Anterior cingulate cortex (tissue), 58 donors: ENCODE results near the gene RFTN1.

Source experiments
- DNase-seq, 58 donors: peaks; one replicate each; lab custom pipeline; 2025; lab: John Stamatoyannopoulos, UW

Gene RFTN1

GRCh38 chr3:16369885-16370284, 143.6 kb downstream of the RFTN1 start:
- no peak for DNase-seq

DNA sequence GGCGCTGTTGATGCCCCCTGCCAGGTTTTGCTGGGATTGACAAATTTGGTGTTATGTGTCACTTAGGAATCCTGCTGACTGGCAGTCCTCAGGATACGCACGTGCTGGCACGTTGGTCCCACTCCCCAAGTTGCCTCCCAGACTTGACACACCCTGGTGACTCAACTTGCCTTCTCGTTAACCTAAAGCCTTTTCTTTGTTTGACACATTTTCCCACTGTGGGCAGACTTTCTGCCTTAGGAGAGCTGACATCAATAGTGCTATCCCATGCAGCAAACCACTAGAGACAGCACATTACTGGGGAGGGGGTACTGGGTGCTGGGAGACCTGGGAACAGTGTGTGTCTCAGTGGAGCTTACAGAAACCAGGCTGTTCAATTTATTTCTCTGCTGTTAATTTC, 144.2 kb downstream of the RFTN1 start:
- no peak for DNase-seq

DNA sequence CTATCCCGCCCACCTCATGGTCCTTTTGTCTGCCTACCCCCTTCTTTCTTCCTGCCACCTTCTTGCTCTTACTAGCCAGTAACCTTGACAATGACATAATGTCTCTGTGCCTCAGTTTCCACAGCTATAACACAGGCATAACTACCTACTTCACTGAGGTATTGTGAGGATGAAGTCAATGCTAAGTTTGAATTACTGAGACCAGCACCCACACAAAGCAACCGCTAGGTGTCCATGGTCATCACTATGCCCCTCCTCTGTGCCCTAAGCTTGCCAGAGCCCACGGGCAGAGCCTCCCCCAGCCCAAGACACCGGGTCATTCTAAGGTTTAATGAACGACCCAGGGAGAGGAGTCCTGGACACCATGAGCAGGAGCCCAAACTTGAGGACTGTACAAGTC, 146.9 kb downstream of the RFTN1 start:
- no peak for DNase-seq

GRCh38 chr3:16365491-16366128, 147.9 kb downstream of the RFTN1 start:
- DNase-seq, result no peak

- no peak for DNase-seq
Measured at GRCh38 chr3:16364963-16365362, 148.5 kb downstream of the RFTN1 start.

DNA sequence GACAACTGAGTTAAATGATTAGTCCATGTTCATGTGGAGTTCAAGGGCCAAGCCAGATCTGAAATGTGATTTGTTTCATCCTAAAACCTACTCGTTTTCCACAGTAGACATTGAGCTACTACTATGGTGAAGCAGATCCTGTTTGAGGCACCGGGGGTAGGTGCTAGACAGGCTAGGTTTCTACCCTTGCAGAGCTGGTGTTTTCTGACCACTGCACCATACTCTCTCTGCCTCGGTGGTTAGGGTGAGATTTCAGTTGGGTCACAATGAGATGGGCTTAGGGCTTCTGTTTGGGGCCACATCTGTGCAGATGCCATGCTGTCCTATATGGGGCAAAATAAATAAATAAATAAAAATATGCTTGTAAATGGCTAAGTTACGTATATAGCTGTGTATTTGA, 149.2 kb downstream of the RFTN1 start:
- DNase-seq, result no peak

DNA sequence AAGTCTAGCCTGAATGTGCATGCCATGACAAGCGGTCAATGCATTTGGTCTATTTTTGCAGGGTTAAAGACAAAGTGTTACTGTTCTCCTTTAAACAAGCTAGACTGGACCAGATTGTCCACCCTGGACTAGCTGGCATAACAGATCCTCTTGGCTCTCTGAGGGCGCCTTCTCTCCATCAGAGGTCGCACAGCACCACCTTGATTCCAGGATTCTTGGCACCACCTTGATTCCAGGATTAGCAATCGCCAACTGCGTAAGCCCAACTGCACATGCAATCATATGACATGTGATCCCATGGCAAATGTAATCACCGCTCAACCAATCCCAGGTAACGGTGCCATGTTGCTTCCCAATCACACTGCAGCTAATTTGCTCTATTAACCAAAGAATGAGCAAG, 149.9 kb downstream of the RFTN1 start:
- DNase-seq, result no peak

- no peak for DNase-seq
Measured at GRCh38 chr3:16362770-16363169, 150.7 kb downstream of the RFTN1 start.

DNA sequence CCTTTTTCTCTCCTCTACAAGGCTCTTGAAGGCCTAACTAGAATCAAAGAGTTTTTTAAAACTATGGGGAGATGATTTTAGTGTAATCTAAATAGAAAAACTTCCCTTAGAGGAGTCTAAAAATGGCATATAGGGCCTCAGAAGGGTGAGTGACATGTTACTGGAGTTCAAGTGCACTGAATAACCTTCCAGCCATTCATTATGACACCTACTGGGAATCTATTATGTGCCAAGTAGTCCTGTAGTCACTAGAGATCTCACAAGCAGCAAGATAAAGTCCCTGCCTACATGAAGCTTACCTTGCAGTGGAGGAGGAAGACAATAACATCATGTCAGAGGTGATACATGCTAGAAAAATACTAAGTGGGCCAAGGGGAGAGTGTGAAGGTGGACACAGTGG, 152.4 kb downstream of the RFTN1 start:
- no peak for DNase-seq

- no peak for DNase-seq
Measured at GRCh38 chr3:16359331-16359730, 154.2 kb downstream of the RFTN1 start.

GRCh38 chr3:16358336-16358735, 155.2 kb downstream of the RFTN1 start:
- DNase-seq, result no peak

GRCh38 chr3:16357186-16358121, 156.0 kb downstream of the RFTN1 start:
- peak in 12 of 58 donors; percentile 8 to 40 (median 20) for DNase-seq

GRCh38 chr3:16355828-16356227, 157.7 kb downstream of the RFTN1 start:
- no peak for DNase-seq

DNA sequence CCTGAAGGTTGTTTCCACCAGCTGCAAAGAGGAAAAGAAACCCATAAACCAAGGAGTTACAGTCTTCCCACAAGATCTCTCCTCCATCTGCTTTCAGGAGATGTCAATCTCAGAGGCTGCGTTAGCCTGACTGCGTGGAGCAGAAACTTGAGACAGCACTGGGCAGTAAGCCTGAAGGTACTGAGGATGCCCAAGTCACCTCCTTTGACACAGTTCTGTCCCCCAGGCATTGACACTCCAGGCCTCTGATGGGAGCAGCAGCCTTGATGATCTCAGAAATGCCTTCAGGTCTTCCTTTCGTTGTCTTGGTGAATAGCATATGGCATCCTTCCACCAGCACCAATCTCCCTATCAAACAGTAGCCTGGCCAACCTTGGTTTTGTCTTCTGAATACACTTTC, 159.2 kb downstream of the RFTN1 start:
- DNase-seq, result no peak

- DNase-seq, result no peak
Measured at GRCh38 chr3:16352428-16352827, 161.1 kb downstream of the RFTN1 start.

DNA sequence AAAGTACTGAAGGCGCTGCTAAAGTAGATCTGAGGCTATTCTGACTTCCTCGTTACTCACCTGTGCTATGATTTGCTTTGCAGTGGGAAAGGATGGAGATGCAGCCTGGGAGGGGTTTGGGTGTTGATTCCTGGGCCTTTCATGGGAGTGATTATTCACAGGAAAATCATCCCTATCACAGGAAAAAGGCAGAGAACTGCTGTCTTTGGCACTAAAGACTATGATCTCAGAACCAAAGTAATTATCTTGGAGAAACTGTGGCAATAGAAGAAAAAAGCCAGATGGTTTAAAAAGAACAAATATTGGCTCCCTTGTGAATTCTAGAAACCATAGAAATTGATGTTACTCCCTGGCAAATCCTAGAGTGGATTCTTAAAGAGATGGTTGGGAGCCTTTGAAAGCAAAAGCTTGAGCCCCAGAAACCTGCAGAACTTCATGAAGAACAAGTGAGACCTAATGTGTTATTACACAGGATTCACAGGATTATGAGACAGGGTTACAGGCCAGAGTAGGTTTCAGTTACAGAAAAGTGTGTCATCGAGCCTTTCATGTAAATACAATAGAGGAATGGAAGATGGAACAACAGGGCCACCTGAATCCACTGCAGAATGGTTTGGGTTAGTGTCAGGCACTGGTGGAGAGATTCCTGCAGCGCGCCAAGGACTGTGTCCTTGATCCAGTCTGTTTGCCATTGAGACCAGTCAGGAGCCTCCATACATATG, 162.7 kb downstream of the RFTN1 start:
- no peak for DNase-seq

GRCh38 chr3:16349986-16350596, 163.4 kb downstream of the RFTN1 start:
- no peak for DNase-seq

- DNase-seq, result no peak
Measured at GRCh38 chr3:16347548-16347947, 166.0 kb downstream of the RFTN1 start.

DNA sequence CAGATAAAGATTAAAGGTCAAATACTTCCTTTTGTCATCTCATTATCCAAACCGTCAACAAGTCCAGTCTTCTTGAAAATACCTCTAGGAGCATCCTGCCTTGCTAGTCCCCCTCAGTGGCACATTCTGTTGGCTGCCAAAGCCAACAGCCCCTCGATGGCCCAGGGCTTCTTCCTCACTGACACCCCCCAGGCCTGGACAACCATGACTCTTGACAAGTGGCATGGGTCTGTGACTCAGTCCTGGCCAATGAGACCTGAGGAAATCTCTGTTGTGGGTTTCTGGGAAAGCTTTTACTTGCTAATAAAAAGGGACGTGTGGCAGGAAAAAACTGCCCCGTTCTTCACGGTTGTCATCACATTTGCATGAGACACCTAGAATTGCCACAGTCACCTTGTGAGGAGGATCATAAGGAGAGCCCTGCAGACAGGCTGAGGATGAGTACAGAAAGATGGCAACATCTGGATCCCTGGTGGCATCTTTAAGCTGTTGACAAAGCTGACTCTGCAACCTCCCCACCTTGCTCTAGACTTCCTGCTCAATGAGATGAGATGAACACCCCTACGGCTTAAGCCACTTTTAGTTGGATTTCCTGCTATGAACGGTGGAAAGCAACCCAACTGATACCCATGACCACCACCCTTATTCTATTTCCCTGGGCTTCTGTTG, 167.0 kb downstream of the RFTN1 start:
- no peak for DNase-seq

GRCh38 chr3:16343101-16343500, 170.4 kb downstream of the RFTN1 start:
- DNase-seq, result no peak
